GM12878 (cell line): ENCODE results near the gene KLK8.

Experiments used
- EGR1 ChIP-seq, 2 experiments: IDR thresholded peaks; 1 replicate in 1 of 2; 2 replicates in 1 of 2; pipeline ENCODE4 v1.6.1; 2011 to 2012; ENCODE audit warnings: low read depth in 2 of 2, low read length in 2 of 2, borderline replicate concordance in 1 of 2, mild to moderate bottlenecking in 1 of 2, moderate library complexity in 1 of 2
- EP300 ChIP-seq, 2 experiments: fragments of 150-350 bp in 1 of 2; IDR thresholded peaks; 2 replicates each; pipeline ENCODE4 v1.6.1; 2011 to 2012; ENCODE audit warnings: low read depth in 2 of 2, low read length in 2 of 2, borderline replicate concordance in 1 of 2, improper control_type of control experiment in 1 of 2, inconsistent platforms in 1 of 2; ENCODE audit not compliant: control insufficient read depth in 1 of 2
- NR2C2 ChIP-seq: IDR thresholded peaks from 2 replicates; pipeline ENCODE4 v1.6.1; 2011; ENCODE audit warnings: borderline replicate concordance, low read depth; ENCODE audit not compliant: control insufficient read depth, insufficient read length
- POLR2AphosphoS5 ChIP-seq: IDR thresholded peaks from 2 replicates; pipeline ENCODE4 v1.6.1; 2011; ENCODE audit warnings: mild to moderate bottlenecking, low read length, inconsistent platforms
- SMARCA5 ChIP-seq: fragments of 450-650 bp; IDR thresholded peaks from 2 replicates; pipeline ENCODE4 v1.6.1; 2017; ENCODE audit warnings: mild to moderate bottlenecking
- SPI1 ChIP-seq: IDR thresholded peaks from 2 replicates; pipeline ENCODE4 v1.6.1; 2011; ENCODE audit warnings: low read depth, mild to moderate bottlenecking, low read length, moderate library complexity, borderline replicate concordance; ENCODE audit not compliant: insufficient read depth
- TARDBP ChIP-seq: IDR thresholded peaks from 2 replicates; pipeline ENCODE4 v1.6.1; 2016; ENCODE audit warnings: borderline replicate concordance
- ZNF24 ChIP-seq: fragments of 450-650 bp; IDR thresholded peaks from 2 replicates; pipeline ENCODE4 v1.6.1; 2017; ENCODE audit warnings: antibody characterized with exemption, mild to moderate bottlenecking
- TF ChIP-seq, protein P1 (sequence below): fragments of 150-350 bp; IDR thresholded peaks from 2 replicates; pipeline ENCODE4 v1.6.1; 2016; ENCODE audit warnings: low read depth, low read length
- TF ChIP-seq, protein P2 (sequence below), 3 experiments: IDR thresholded peaks in 2 of 3; conservative IDR thresholded peaks in 1 of 3; 2 replicates each; pipeline ENCODE4 v1.5.1; 2011; ENCODE audit warnings: low read depth in 3 of 3, low read length in 3 of 3, mild to moderate bottlenecking in 3 of 3, control low read depth in 2 of 3, moderate library complexity in 2 of 3, inconsistent platforms in 1 of 3, mixed read lengths in 1 of 3; ENCODE audit not compliant: control insufficient read depth in 2 of 3, insufficient read depth in 1 of 3; ENCODE audit errors: extremely low read depth in 1 of 3
- TF ChIP-seq, protein P3 (sequence below): IDR thresholded peaks from 2 replicates; pipeline ENCODE4 v1.6.1; 2012; ENCODE audit warnings: low read depth, low read length, improper control_type of control experiment

DNA sequence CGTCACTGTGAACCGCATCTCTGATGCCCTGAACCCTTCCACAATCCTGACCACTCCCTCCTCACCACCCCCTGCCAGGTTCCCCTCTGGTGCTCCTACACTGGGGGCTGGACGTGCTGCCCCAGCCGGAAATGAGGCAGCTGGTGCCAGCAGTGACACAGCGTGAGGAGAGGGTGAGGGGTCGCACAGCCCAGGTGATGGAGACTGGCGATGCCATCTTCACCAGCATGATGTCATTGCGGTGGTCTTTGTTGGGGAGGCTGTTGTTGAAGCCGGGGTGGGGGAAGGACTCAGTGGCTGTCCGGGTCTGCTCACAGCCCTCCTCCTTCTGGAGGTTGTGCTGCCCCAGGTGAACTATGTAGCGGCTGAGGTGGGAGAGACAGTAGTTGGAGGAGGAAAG lies 22.5 kb upstream of the KLK8 start:
- TF ChIP-seq NR2C2, result no peak
- TF ChIP-seq ZNF24, result no peak
- no peak for TF ChIP-seq EP300 (IDR thresholded peaks at IDR 0.05; ENCODE audit: borderline replicate concordance in 1 of 2, control insufficient read depth in 1 of 2, low read depth in 2 of 2, low read length in 2 of 2)
- TF ChIP-seq, protein P1, sequence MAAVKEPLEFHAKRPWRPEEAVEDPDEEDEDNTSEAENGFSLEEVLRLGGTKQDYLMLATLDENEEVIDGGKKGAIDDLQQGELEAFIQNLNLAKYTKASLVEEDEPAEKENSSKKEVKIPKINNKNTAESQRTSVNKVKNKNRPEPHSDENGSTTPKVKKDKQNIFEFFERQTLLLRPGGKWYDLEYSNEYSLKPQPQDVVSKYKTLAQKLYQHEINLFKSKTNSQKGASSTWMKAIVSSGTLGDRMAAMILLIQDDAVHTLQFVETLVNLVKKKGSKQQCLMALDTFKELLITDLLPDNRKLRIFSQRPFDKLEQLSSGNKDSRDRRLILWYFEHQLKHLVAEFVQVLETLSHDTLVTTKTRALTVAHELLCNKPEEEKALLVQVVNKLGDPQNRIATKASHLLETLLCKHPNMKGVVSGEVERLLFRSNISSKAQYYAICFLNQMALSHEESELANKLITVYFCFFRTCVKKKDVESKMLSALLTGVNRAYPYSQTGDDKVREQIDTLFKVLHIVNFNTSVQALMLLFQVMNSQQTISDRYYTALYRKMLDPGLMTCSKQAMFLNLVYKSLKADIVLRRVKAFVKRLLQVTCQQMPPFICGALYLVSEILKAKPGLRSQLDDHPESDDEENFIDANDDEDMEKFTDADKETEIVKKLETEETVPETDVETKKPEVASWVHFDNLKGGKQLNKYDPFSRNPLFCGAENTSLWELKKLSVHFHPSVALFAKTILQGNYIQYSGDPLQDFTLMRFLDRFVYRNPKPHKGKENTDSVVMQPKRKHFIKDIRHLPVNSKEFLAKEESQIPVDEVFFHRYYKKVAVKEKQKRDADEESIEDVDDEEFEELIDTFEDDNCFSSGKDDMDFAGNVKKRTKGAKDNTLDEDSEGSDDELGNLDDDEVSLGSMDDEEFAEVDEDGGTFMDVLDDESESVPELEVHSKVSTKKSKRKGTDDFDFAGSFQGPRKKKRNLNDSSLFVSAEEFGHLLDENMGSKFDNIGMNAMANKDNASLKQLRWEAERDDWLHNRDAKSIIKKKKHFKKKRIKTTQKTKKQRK, result no peak
- TF ChIP-seq, protein P2, sequence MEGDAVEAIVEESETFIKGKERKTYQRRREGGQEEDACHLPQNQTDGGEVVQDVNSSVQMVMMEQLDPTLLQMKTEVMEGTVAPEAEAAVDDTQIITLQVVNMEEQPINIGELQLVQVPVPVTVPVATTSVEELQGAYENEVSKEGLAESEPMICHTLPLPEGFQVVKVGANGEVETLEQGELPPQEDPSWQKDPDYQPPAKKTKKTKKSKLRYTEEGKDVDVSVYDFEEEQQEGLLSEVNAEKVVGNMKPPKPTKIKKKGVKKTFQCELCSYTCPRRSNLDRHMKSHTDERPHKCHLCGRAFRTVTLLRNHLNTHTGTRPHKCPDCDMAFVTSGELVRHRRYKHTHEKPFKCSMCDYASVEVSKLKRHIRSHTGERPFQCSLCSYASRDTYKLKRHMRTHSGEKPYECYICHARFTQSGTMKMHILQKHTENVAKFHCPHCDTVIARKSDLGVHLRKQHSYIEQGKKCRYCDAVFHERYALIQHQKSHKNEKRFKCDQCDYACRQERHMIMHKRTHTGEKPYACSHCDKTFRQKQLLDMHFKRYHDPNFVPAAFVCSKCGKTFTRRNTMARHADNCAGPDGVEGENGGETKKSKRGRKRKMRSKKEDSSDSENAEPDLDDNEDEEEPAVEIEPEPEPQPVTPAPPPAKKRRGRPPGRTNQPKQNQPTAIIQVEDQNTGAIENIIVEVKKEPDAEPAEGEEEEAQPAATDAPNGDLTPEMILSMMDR (IDR thresholded peaks at IDR 0.05 in 2 of 3, conservative IDR thresholded peaks at IDR 0.05 in 1 of 3; ENCODE audit: control insufficient read depth in 2 of 3, extremely low read depth in 1 of 3, insufficient read depth in 1 of 3, low read depth in 3 of 3, low read length in 3 of 3), result no peak
- no peak for TF ChIP-seq TARDBP
- no peak for TF ChIP-seq SMARCA5
- no peak for TF ChIP-seq POLR2AphosphoS5
- TF ChIP-seq EGR1 (IDR thresholded peaks at IDR 0.05; ENCODE audit: borderline replicate concordance in 1 of 2, low read depth in 2 of 2, low read length in 2 of 2), result no peak
- no peak for TF ChIP-seq SPI1
- TF ChIP-seq, protein P3, sequence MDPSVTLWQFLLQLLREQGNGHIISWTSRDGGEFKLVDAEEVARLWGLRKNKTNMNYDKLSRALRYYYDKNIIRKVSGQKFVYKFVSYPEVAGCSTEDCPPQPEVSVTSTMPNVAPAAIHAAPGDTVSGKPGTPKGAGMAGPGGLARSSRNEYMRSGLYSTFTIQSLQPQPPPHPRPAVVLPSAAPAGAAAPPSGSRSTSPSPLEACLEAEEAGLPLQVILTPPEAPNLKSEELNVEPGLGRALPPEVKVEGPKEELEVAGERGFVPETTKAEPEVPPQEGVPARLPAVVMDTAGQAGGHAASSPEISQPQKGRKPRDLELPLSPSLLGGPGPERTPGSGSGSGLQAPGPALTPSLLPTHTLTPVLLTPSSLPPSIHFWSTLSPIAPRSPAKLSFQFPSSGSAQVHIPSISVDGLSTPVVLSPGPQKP, result no peak
